Erythroblast (primary cell): ENCODE results near the gene SECTM1.

Experiments used
- GATA1 ChIP-seq: IDR thresholded peaks from 2 replicates; pipeline ENCODE4 v1.6.1; 2011; ENCODE audit warnings: low read depth, mild to moderate bottlenecking, control low read depth, low read length, moderate library complexity
- POLR2A ChIP-seq: IDR thresholded peaks from 2 replicates; pipeline ENCODE4 v1.6.1; 2011; ENCODE audit warnings: mild to moderate bottlenecking, low read length

DNA sequence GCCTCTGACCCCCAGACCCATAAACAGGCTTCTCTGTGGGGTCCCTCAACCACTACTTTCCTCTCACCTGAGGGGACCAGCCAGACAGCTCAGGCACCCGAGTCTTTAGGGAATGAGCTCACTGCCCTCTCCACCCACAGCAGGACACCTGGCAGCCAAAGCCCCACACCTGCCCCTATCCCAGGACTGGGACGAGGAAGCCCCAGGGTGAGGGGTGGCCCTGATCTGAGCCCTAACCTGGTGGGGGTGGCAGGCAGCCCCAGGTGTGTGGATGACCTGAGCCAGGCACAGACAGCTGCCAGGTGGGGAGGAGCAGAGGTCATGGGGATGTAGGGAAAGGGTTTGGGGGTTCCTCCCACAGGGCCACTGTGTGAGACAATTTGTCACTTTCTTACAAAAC is 23.8 kb upstream of the SECTM1 start:
- TF ChIP-seq POLR2A, result no peak
- no peak for TF ChIP-seq GATA1
